LNCAP (cell line): ENCODE measurements around the gene CELF5.

ENCODE experiments used
- CTCF ChIP-seq: fragments of 450-650 bp; IDR thresholded peaks from 2 replicates; pipeline ENCODE4 v1.5.1; 2017; ENCODE audit warnings: mild to moderate bottlenecking

CELF5 gene

GRCh38 chr19:3277649-3278048 lies 53.2 kb downstream of the CELF5 start:
- no peak for TF ChIP-seq CTCF

GRCh38 chr19:3278294-3278693 lies 53.8 kb downstream of the CELF5 start:
- no peak for TF ChIP-seq CTCF

GRCh38 chr19:3278749-3279148 lies 54.3 kb downstream of the CELF5 start:
- TF ChIP-seq CTCF = no peak

DNA sequence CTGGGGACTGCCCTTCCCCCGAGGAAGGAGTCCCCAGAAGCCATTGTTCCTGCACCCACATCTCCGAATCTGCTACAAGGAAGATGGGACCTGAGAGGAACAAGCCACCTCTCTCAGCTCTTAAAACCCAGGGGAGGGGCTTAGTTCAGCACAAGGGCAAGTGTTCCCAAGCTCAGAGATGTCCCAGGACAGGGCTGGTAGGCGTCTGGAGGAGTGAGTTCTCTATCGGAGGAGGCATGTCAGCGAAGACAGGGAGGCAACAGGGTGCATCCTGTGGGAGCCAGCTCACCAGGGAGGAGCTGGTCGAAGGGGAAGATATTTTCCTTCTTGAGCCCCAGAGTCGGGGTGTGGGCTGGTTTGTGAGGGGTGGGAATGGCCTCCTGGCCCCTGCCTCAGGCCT lies 54.8 kb downstream of the CELF5 start:
- no peak for TF ChIP-seq CTCF

GRCh38 chr19:3281026-3281425 lies 56.6 kb downstream of the CELF5 start:
- no peak for TF ChIP-seq CTCF

DNA sequence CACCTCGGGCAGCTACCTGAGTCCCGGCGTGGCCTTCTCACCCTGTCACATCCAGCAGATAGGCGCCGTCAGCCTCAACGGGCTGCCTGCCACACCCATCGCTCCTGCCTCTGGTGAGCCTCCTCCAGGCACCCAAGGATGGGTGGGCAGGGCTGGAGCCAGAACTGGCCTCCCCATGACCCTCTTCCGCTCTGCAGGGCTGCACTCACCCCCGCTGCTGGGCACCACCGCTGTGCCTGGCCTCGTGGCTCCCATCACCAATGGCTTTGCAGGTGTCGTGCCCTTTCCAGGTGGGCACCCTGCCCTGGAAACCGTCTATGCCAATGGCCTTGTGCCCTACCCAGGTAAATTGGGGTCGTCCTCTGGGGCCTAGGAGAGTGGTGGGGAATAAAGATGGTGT lies 57.7 kb downstream of the CELF5 start:
- no peak for TF ChIP-seq CTCF

GRCh38 chr19:3282564-3282963 lies 58.1 kb downstream of the CELF5 start:
- TF ChIP-seq CTCF = no peak

- TF ChIP-seq CTCF = no peak
These were observed 58.8 kb downstream of the CELF5 start for GRCh38 chr19:3283246-3283751.
